ENCODE measurements around the gene CALHM2.
"Not testable (repeated sequence)": the region's sequence is repeated elsewhere in the genome, so short reads cannot be mapped to it uniquely, and the experiment has no call there.

The CALHM2 gene, protein sequence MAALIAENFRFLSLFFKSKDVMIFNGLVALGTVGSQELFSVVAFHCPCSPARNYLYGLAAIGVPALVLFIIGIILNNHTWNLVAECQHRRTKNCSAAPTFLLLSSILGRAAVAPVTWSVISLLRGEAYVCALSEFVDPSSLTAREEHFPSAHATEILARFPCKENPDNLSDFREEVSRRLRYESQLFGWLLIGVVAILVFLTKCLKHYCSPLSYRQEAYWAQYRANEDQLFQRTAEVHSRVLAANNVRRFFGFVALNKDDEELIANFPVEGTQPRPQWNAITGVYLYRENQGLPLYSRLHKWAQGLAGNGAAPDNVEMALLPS

DNA sequence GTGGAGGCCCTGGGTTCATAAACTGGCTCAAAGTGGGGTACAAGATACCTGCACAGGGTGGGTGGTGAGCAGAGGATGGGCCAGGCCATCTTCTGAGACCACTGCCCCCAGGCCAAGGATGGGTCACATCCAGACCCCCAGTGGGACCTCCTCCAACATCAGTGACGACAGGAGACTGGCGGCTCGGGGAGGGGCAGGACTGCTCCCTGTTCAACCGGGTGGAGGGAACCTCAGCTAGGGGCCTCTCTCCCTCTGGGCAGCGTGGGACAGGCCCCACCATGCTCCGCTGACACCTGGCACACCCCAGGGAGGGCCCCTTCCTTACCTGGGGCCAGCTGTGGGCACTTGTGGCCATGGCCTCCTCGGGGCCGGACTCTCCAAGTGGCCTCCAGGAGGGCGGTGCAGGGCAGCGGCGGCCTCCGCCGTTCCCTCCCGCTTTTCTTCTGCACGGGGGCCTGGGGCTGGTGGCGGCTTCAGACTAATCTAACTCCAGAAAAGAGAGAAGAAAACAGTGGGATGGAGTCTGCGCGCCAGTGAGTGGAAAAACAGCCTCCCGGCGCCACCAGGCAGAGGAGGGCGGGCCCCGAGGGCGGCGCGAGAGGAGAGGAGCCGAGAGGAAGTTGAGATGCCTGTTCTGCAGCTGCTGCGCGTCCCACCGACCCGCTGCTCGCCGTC lies at the start of gene CALHM2:
Gene CALHM2 (minus strand): TSS at position 540 of the 675 bp plus-strand sequence. CDS start 2,429 bp downstream, outside the sequence.
- peak; percentile 67 for DNase-seq

DNA sequence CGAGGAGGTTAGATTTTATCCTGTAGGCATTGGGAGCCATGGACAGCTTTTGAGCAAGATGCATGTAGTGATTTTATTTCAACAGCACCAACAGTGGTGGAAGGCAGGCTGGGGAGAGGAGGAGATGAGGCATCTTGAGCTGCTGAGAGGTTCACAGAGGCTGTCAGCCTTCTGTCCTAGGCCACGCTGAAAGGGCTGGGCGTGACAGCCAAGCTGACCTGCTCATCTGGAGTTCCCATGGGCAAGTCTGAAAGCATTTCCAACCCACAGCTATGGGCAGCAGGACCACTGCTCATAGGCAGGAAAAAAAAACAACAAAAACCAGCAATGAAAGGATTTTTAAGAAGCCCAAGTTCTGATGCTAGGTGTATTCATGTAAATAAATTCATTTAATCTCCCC lies 49.0 kb upstream of the CALHM2 start:
- DNase-seq: no peak

DNA sequence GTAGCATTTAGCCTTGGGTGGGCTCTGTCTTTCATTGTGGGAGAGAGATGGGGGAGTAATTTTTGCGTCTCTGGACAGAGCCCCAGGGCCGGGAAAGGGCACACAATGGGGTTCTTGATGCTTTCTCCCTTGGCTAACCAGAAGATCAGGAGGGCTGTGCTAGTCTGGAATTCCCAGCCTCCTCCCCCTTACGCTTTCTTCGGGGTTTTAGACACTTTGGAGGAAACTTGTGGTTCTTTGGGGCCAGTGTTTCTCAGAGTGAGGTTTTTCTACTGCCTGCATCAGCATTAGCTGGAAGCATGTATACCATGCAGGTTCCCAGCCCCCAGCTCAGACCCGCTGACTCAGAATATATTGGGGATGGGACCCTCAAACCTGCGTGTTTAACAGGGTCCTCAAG lies 48.3 kb upstream of the CALHM2 start:
- DNase-seq: no peak

DNA sequence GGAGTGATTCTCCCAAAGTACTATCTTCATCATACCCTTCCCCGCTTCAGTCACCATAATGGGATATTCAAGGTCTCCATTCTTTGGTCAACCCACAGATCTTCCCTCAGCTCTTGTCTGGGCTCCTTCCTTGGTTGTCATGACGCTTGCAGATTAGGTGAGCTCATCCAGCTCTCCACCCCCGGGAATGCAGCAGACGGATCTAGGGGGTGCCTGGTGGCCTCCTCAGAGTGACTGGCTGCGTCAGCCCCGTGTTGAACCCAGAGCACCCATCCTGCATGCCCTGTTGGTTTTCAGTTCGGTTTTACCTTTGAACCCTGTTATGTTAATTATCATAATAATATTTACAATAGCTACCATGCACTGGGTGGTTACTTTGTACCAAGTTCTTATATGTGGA lies 47.7 kb upstream of the CALHM2 start:
- no peak for DNase-seq

DNA sequence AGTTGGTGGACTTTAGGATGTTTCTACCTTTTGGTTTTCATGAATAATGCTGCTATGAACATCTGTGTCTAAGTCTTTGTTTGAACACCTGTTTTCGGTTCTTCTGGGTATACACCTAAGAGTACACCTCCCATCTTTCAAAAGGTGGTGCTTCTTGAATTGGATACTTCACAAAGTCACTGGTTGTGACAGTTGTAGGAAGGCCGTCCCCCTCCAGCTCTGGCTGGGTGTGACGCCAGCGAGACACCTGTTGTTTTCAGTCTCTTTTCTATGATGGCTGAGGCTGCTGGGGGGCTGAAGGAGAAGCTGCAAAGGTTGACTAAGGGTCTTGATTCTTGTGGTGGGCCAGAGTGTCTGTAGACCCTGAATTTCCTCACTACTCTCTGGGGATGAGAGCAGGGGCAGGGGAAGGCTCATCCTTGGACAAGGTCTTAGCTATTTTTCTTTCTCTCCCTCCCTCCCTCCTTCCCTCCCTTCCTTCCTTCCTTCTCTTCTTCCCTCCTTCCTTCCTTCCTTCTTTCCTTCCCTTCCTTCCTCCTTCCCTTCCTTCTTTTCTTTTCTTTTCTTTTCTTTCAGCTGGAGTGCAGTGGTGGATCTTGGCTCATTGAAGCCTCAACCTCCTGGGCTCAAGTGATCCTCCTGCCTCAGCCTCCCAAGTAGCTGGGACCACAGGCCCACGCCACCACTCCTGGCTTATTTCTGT lies 46.9 kb upstream of the CALHM2 start:
- no peak for DNase-seq

DNA sequence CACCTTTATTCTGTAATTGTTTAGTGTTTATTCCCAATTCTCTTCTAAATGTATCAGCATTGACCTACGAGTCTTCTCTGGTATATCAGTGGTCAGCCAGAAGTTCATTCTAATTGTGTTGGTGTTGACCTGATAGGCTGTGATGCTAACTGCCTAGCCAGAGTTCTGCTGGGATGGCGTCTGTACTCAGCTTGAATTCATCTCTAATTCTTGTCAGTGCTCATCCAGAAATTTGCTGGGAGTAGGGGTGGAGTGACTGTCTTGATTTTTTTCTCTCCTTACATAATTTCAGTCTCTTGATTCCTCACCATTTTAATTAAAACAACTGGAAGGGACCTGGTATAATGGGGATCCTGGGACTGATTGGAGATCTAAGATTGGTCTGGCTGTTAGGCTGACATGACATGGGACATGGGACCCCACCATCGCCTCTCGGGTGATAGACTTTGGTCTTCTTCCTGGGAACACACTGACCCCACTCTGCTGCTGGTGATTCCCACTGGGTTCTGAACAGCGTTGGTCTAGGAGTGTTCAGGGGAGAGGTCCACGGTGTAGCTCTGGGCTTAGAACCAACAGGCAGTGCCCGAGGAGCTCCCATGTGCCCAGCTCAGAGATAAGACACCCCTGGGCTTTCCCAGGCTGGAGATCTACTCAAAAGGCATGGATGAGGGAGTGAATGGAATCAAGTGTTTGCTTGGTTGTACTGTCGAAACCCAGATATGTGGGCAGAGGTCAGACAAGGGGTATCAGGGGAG lies 45.2 kb upstream of the CALHM2 start:
- no peak for DNase-seq

DNA sequence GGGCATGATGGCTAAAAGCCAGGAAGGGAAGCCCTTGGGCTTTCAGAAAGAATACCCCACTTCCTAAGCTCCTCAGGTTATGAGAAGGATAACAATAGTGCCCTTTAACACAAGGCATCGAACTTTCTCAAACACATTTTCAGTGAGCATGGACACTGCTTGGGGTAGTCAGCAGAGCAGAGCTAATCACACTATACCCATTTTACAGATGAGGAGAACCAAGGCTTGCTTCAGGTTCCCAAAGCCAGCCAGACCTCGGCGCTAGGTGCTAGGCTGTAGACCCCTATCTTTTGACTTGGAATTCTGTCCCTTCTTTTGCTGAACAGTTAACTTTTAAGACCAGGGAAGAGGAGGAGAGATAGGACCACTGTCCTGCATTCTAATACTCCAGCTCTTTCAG lies 43.2 kb upstream of the CALHM2 start:
- DNase-seq: no peak

DNA sequence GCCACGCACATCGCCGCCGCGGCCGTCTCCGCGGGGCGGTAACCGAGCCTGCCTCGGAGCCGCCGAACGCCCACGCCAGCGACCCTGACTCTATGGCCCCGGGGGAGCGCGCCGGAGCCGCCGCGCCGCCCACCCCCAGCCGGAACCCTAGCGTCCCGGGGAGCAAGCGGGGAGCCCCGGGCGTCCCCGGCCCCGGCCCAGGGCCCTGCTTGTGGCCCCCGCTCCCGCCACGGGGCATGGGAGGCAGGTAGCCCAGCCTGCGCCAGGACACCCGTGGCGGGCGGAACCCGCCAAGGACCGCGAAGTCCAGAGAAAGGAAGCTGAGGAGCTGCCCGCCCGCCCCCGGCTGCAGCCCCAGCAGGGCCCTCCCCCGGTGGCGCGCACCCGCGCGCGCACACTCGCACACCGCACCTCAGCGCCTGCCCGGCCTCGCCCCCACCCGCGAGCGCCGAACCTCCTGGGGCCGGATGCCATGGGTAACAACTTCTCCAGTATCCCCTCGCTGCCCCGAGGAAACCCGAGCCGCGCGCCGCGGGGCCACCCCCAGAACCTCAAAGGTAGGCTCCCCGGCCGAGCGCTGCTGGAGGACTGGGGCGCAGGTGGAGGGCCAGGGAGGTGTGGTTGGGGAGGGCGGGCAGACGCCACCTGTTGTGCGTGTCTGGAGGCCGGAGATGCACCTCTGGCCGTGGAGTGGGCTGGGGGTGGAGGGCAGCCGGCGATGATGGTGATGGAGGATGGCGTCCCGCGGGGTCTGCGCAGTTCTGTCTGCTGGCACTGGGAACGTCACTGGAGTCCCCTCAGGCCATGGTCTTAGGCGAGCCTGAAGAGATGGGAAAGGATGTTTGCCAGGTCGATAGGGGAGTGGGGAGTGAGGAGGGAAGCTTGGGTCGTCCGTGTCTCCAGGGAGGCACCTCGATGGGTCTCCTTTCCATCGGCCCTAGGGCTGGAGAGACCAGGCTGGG lies 42.0 kb upstream of the CALHM2 start:
- DNase-seq: peak; percentile 28

DNA sequence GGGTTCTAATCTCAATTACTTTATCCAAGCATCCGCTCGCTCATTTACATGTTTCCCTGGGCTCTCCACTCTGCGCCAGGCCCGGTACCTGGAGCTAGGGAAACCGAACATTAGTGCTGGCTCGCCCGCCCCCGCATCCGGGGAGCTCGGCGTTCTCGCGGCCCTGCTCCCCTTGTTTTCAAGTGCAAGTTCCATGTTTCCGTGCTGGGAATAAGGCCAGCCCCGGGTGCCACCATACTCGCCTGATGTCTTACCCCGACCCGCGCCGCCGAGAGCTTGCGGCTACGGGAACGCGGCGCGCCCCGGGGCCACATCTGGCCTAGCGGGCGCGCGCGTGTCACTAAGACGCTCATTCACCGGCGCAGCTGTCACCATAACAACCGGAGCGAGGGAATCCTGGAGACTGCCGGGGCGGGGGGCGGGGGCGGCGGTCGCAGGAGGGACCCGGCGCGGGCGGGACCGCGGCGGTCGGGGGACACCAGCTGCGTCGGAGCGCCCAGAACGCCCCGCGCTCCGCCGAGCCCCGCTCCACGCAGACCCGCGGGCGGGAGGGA lies 41.3 kb upstream of the CALHM2 start, which contains the start of gene NEURL1:
Gene NEURL1 (plus strand): TSS at position 344 of the 554 bp plus-strand sequence. CDS start 683 bp downstream, outside the sequence.
- peak; percentile 13 for DNase-seq

DNA sequence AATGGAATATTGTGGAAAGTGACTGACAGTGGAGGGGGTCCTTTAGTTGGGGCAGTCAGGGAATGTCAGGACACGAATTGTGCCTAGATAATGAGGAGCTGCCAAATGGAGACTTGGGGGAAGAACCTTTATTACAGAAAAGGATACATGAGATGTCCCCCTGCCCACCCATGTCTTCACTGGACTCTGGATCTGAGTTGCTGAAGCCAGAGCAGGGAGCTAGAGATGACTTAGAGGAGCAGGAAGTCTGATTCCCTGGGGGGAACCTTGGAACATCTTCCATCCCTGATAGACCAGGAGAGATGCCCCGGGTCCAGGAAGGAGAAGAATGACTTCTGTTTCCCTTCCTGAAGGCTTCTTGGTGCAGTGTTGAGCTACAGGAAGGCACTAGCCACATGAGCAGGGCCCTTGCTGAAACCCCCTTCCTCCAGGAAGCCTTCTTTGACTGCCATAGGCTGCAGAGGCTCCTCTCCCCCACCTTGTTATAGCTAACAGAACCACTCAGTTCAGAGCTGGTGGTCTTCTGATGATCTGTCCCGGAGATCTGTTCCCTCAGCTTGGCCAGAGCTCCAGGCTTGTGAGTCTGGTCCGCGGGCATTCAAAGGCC lies 40.6 kb upstream of the CALHM2 start:
- DNase-seq: no peak

DNA sequence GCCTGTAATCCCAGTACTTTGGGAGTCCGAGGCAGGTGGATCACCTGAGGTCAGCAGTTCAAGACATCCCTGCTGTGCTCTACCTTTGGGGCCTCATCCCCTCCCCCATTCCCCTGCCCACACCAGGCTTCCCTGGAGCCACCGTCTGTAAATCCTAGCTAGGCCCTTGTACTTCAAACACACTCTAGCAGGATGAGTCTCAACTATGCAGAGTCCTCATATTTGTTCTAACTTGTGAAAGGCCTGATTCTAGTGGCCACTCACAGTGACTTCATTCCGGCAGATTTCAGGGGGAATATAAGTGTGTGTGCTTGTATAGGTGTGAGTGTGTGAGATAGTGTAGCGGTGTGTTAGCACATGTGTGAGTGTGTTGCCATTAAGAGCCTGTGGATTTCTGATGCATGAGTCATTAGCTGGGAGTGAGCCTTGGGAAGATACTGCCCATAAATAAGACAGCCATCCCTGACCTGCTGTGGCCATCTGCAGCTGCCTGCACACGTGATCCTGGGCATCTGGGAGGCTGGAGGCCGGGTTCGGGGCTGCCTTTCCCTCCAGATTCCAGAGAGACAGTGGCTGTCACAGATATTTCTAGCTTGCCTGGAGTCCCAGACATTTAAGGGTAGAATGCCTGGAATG lies 39.7 kb upstream of the CALHM2 start:
- DNase-seq: no peak

DNA sequence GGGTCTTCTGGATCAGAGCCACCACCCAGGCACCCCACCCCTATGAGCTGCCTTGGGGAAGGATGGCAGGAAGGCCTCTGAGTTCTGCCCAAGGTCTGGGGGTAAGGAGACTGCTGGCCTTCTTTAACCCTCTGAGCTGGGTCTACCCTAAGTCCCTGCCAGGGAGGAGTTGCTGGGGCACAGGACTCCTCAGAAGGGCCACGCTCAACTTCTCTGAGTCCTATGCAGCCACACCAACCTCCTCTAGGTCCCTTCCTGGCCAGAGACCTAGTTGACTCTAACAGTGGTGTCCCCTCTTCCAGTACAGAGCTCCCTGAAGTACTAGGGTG lies 38.8 kb upstream of the CALHM2 start:
- no peak for DNase-seq

DNA sequence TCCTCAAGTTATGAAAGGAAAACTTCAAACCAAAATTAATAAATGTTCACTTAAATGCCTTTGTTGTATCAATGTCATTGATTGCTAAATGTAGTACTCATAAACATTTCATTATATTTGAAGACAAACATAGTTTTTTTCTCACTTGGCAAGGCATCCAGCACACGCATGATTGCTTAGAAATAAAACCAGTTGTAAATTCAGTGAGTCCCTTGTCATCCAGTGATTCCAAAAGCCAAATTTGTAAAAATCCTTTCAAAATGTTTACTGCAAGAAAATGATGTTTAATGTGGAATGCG lies 35.2 kb upstream of the CALHM2 start:
- no peak for DNase-seq

DNA sequence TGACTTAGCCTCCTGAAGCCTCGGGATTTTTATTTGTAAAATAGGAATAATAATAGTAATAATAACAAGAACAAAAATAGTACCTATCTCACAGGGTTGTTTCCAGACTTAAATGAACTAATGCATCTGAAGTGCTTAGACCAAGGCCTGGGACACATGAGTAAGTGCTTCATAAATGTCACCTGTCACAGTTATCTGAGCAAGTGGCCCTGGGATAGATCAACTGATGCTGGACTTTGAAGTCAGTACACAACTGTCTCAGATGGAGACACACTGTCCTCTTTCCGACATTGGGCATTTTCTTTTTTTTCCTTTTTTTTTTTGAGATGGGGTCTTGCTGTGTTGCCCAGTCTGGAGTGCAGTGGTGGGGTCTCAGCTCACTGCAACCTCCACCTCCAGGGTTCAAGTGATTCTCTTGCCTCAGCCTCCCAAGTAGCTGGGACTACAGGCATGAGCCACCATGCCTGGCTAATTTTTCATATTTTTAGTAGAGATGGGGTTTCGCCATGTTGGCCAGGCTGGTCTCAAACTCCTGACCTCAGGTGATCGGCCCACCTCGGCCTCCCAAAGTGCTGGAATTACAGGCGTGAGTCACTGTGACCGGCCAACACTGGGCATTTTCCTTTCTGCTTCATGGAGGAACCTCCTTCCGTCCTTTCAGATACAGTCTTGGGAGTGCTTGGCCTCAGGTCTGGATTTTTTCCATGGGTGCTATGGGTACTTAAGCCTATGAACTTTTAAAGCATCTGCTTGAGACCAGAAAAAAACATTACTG lies 34.7 kb upstream of the CALHM2 start:
- DNase-seq: not testable (repeated sequence)

DNA sequence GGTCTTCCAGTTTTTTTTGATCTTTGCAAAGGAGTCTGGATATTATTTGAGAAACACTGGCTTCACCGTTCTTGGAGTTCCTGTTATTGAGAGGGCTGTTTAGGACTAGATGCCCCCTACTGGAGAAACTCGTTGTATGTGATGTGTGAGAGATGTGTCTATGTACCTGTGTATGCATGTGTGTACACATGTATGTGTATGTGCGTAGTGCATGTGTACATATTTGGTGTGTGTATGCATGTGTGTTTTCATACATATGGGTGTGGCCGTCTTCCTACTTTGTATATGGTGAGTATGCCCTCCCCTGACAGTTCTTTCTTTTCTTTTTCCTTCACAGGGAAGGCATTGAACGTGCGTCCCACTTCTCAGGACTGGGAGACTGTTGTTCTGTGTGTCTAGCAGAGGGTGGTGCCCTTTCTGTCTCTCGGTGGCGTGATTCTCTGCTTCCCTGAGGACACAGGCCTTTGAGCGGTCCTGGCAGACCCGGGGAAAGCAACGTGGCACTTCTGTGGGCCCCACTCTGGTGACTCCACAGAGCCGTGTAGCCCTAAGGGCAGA lies 29.9 kb upstream of the CALHM2 start:
- DNase-seq: no peak

DNA sequence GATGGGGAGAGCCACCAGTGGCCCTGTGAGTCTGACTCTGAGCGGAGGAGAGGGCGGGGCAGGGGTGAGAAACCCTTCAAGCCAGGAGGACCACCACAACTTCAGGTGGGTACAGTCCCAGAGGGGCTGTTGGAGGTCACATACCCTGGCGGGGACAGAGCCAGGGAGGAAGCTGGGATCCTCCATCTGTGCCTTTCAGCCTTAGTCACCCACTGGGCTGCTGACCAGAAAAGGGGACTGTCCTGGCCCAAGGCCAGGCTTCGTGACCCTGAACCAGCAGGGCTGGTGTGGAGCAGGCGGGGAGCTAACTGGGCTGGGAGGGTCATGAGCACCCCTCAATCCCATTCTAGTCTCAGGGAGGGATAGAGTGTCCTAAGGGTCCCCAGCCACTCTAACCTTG lies 28.4 kb upstream of the CALHM2 start:
- no peak for DNase-seq

DNA sequence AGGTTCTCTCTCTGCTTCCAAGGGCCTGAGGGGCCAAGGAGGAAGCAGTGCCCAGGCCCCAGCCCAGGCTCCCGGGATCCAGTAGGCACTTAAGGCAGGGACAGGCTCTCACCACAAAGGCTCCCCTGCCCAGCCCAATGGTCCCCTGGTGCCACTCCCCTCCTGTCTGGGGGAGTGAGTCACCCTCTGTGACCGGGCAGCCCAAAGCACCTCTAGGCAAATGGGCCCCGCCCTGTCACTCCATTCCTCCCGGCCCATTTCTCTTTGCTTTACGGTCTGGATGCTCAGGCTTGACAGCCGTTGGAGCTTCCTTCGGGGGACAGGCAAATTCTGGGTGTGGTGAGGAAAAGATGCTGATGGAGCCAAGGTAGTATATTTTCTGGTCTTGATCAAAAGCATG lies 27.0 kb upstream of the CALHM2 start, which contains the start of gene CALHM3:
Gene CALHM3 (minus strand): TSS at position 106 of the 400 bp plus-strand sequence. CDS start 208 bp downstream, outside the sequence.
- no peak for DNase-seq

DNA sequence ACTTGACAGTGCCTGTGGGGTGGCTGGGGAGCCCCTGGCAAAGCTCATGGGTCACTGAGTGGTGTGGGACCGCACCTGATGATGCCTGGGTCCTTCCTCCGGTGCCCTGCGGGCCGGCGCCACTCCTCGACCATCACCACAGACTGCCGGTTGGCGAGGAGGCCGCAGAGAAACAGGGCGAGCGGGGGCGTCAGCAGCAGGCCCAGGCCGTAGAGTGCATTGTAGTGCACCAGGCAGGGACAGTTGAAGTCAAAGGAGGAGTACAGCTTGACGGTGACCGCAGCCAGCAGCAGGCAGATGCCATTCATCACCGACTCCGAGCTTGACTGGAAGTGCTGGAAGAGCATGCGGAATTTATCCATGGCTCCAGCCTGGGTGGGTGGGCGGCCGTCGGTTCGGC lies 26.5 kb upstream of the CALHM2 start:
- no peak for DNase-seq

DNA sequence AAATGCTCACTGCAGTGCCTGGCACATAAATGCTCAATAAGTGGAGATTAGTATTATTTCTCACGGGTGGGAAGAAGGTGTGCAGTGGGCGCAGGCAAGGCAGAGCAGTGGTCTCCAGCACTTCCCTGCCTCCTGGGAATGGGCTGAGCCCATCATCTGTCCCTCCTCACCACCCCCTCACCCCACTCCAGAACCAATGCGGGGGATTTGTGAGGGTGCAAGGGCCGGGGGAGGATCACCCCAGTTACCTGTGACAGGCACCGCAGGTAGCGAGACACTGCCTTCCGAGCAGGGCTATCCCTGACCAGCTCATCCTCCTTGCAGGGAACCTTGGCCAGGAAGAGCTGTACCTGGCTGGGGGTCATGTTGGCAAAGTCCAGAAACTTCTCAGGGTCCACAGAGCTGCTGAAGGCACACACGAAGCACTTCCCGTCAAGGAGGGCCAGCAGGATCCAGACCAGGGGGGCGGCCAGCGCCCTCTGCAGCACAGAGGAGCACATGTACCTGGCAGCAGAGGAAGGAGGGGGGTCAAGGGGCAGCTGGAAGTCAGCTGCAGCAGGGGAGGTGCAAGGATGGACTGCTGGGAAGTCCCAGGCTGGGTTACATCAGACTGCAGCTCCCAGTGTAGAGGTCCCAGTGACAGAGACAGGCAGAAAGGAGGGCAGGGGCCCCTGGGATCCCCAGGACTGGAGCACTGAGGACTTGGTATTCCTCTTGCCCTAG lies 24.0 kb upstream of the CALHM2 start:
- DNase-seq: no peak
